SK-N-MC (cell line): ENCODE results near the gene ADGRL3.

Experiments used
- DNase-seq: peaks from one replicate; pipeline ENCODE4 v3.0.0-alpha.2; 2011; ENCODE audit warnings: low read depth, low spot score
- H3K27ac ChIP-seq: fragments of 200-600 bp; sonication (generic); 2 replicates; pipeline ENCODE4 v1.5.1; 2016; ENCODE audit warnings: mixed run types
- H3K36me3 ChIP-seq: fragments of 200-600 bp; sonication (generic); 2 replicates; pipeline ENCODE4 v1.6.1; 2017; ENCODE audit warnings: antibody characterized with exemption, low read length, mixed read lengths; ENCODE audit not compliant: insufficient read depth
- H3K4me3 ChIP-seq: fragments of 200-600 bp; sonication (generic); 2 replicates; pipeline ENCODE4 v1.5.1; 2016
- H3K9ac ChIP-seq: fragments of 200-600 bp; sonication (generic); 2 replicates; pipeline ENCODE4 v1.8.0; 2017; ENCODE audit warnings: mixed run types, mixed read lengths; ENCODE audit not compliant: insufficient read length
- H3K9me3 ChIP-seq: fragments of 200-600 bp; sonication (generic); 2 replicates; pipeline ENCODE4 v1.6.1; 2017; ENCODE audit warnings: low read depth, mild to moderate bottlenecking, antibody characterized with exemption, low read length, moderate library complexity, mixed read lengths
- EZH2 ChIP-seq: fragments of 200-600 bp; sonication (generic); IDR thresholded peaks from one replicate; pipeline ENCODE4 v1.6.1; 2017; ENCODE audit warnings: antibody characterized with exemption
- FOXP2 ChIP-seq: optimal IDR thresholded peaks from 2 replicates; pipeline ENCODE3; 2011; ENCODE audit warnings: mild to moderate bottlenecking, moderate library complexity; ENCODE audit not compliant: insufficient read depth; ENCODE audit errors: extremely low read length, control extremely low read depth
- POLR2AphosphoS5 ChIP-seq: IDR thresholded peaks from 2 replicates; pipeline ENCODE4 v1.6.1; 2012; ENCODE audit warnings: mild to moderate bottlenecking, low read depth, low read length, borderline replicate concordance

Gene ADGRL3

DNA sequence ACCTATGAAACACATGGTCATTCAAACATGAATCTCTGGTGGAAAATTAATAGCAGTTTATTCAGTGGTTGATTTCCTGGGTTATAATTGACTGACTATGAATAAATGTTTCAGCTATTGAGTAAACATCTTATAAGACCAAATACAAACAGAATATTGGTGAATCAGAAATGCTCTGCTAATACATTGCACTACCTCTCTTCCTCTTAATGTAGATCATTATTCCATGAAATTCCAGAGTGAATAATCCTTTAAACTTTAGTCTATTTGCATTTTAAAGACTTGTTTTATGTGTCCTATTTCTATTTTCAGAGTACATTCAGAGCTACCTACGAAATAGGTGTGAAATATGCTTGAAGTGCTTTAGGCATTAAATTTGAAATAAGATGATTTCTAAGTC lies 715.4 kb downstream of the ADGRL3 start:
- Histone ChIP-seq H3K4me3 (no peak overlapping the region), H3K9ac (no peak overlapping the region)
- no peak for TF ChIP-seq FOXP2
- TF ChIP-seq EZH2: no peak
- no peak for TF ChIP-seq POLR2AphosphoS5

DNA sequence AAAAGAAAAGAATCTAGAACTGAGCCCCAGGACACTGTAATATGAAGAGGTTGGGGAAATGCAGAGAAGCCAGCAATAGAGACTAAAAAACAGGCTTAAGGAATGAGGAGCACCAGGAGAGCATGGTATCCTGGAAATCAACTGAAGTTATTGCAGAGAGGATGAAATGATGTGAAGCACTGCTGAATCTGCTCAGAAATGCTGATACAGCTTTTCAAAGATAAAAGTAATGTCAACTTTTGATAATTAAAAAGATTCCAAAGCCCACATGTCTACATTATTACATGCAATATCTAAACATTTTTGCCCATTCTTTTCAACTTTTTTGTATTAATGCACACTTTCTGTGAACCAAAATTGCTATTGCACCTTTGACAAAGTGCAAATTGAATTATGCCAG lies 718.4 kb downstream of the ADGRL3 start:
- Histone ChIP-seq H3K9ac (no peak overlapping the region), H3K9me3 (no peaks in the 10 kb centered on the region), H3K36me3 (no peaks in the 10 kb centered on the region), H3K27ac (no peak overlapping the region), H3K4me3 (no peak overlapping the region)
- DNase-seq: no peak
- TF ChIP-seq EZH2 (no peak), FOXP2 (no peak), POLR2AphosphoS5 (no peak)

More for the DNA sequence above, 715.4 kb downstream of the ADGRL3 start:
- Histone ChIP-seq H3K36me3 (no peaks in the 10 kb centered on the region), H3K9me3 (no peaks in the 10 kb centered on the region), H3K27ac (no peak overlapping the region)
- no peak for DNase-seq

- H3K9ac ChIP-seq: no peak overlapping the region
- TF ChIP-seq EZH2 (no peak), POLR2AphosphoS5 (no peak), FOXP2 (no peak)
- H3K27ac ChIP-seq: no peak overlapping the region
- H3K36me3 ChIP-seq: no peaks in the 10 kb centered on the region
- no peak overlapping the region for H3K4me3 ChIP-seq
- H3K9me3 ChIP-seq: no peaks in the 10 kb centered on the region
- DNase-seq: no peak
Observed at GRCh38 chr4:61918987-61919386, 718.9 kb downstream of the ADGRL3 start.

DNA sequence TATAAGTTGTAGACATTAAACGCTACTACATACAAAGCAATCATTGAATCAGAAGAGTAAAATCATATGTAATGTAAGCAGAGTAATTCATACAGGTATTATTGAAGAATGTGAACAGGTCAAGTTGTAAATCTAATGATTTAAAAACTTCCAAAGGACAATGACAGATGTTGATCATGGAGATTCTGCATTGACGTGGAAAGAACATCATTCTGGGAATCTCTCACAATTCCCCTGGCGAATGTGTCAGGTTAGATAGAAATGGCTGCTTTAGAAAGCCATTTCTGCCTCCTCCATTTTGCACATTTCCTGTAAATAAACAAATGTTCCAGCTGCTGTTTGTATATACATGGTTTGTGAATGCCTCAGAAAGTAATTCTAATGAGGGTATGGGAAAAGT lies 719.4 kb downstream of the ADGRL3 start:
- no peak overlapping the region for H3K4me3 ChIP-seq
- H3K9ac ChIP-seq: no peak overlapping the region
- H3K36me3 ChIP-seq: no peaks in the 10 kb centered on the region
- no peak for TF ChIP-seq FOXP2
- TF ChIP-seq POLR2AphosphoS5: no peak
- TF ChIP-seq EZH2: no peak
- H3K27ac ChIP-seq: no peak overlapping the region
- DNase-seq: no peak
- no peaks in the 10 kb centered on the region for H3K9me3 ChIP-seq

DNA sequence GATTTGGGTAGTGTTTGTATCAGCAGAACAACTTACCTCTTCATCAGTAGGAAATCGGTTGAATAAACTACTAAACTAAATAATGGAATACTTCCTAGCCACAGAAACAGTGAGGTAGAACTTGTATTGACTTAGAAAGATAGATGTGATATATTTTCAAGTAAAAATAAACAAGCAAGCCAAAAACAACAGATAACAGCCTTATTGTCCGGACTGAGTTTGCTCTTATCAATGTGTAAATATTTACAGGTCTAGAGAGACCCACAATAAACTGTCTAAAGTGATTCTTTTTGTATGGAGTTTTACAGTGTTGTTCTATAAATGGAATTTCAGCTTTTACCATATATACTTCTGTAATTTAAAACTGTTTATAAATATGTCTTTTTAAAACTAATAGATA lies 721.8 kb downstream of the ADGRL3 start:
- no peak overlapping the region for H3K27ac ChIP-seq
- H3K9me3 ChIP-seq: no peaks in the 10 kb centered on the region

DNA sequence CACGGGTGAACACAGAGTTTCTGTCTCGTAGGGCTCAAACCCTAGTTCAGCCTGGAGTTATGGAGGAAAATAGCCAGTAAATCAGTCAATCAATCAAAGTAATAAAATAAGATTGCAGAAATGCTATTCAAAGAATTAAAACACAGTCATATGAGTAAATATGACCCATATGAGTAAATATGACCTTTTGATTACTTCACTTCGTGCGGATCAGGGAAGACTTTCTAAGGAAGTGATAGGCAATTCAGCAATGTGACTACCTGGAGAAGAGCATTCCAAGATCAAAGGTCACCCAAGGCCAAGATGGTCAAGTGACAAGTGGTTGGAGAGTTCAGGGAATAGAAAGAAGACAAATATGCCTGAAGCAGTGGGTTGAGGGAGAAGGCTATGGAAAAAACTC lies 722.6 kb downstream of the ADGRL3 start:
- DNase-seq: no peak
- Histone ChIP-seq H3K9me3 (no peaks in the 10 kb centered on the region), H3K4me3 (no peak overlapping the region), H3K9ac (no peak overlapping the region), H3K36me3 (no peaks in the 10 kb centered on the region), H3K27ac (no peak overlapping the region)
- TF ChIP-seq POLR2AphosphoS5 (no peak), FOXP2 (no peak), EZH2 (no peak)

More for the DNA sequence above, 721.8 kb downstream of the ADGRL3 start:
- no peak overlapping the region for H3K9ac ChIP-seq
- no peak overlapping the region for H3K4me3 ChIP-seq
- no peak for TF ChIP-seq EZH2
- TF ChIP-seq FOXP2: no peak
- no peak for TF ChIP-seq POLR2AphosphoS5
- no peaks in the 10 kb centered on the region for H3K36me3 ChIP-seq
- no peak for DNase-seq

DNA sequence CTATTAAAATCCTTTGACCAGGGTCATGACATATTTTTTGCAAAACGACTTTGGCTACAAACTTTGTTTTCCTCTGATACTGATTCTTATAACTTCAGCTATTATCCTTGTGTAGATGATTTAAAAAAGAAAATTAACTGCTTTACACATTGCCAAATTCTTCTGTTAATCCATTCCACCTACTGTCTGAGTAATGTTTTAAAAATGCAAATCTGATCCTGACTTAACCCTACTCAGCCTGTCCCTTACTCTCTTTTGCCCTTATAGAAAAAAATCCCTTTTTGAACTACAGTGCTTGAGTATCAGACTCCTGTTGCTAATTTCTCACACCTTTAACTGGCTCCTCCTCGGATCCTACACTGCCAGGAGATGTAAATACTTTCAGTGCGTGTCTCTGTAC lies 723.1 kb downstream of the ADGRL3 start:
- Histone ChIP-seq H3K27ac (no peak overlapping the region), H3K36me3 (no peaks in the 10 kb centered on the region), H3K4me3 (no peak overlapping the region), H3K9ac (no peak overlapping the region), H3K9me3 (no peaks in the 10 kb centered on the region)
- no peak for DNase-seq
- TF ChIP-seq FOXP2 (no peak), POLR2AphosphoS5 (no peak), EZH2 (no peak)

DNA sequence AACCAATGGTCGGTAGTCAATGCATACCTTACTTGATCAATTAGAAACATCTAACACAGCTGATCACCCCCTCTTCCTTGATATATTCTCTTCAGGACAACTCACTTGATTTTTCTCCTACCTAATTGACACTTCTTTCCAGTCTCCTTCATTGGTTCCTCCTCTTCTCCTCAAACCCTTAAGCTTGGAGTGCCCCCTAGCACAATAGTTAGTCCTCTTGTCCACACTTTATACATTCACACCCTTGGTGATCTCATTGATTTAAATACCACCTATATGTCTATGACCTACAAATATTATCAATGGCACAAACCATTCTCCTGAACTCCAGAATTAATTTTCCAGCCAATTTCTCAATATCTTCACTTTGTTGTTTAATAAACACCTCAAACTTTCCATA lies 724.0 kb downstream of the ADGRL3 start:
- Histone ChIP-seq H3K27ac (no peak overlapping the region), H3K9me3 (no peaks in the 10 kb centered on the region), H3K4me3 (no peak overlapping the region), H3K9ac (no peak overlapping the region), H3K36me3 (no peaks in the 10 kb centered on the region)
- no peak for DNase-seq
- TF ChIP-seq POLR2AphosphoS5 (no peak), EZH2 (no peak), FOXP2 (no peak)

- DNase-seq: no peak
- no peak overlapping the region for H3K4me3 ChIP-seq
- no peak overlapping the region for H3K27ac ChIP-seq
- TF ChIP-seq FOXP2: no peak
- TF ChIP-seq POLR2AphosphoS5: no peak
- no peak for TF ChIP-seq EZH2
- no peaks in the 10 kb centered on the region for H3K36me3 ChIP-seq
- H3K9me3 ChIP-seq: no peaks in the 10 kb centered on the region
- no peak overlapping the region for H3K9ac ChIP-seq
Observed at GRCh38 chr4:61933527-61933926, 733.4 kb downstream of the ADGRL3 start.
